VCaP (cell line): ENCODE results near the gene GPSM1.

ENCODE experiments used
- H3K27ac ChIP-seq: fragments of 450-650 bp; 2 replicates; pipeline ENCODE4 v1.5.1; 2017
- TF ChIP-seq, protein P1 (sequence below): fragments of 450-650 bp; conservative IDR thresholded peaks from 2 replicates; pipeline ENCODE4 v1.5.1; 2017; ENCODE audit warnings: mild to moderate bottlenecking, moderate library complexity

The GPSM1 gene

DNA sequence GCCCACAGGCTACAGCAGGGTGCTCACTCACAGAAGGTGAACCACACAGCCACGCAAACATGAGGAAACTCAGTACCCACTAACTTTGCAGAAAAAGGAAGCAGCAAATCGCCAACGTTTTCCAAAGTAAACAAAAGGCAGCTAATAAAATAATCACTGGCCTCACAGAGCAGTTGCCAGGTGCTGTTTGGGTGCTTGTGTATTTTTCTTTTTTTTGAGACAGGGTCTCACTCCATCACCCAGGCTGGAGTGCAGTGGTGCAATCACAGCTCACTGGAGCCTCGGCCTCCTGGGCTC is 68.8 kb downstream of the GPSM1 start:
- H3K27ac ChIP-seq: peak overlapping the region; percentile 98
- TF ChIP-seq, protein P1, sequence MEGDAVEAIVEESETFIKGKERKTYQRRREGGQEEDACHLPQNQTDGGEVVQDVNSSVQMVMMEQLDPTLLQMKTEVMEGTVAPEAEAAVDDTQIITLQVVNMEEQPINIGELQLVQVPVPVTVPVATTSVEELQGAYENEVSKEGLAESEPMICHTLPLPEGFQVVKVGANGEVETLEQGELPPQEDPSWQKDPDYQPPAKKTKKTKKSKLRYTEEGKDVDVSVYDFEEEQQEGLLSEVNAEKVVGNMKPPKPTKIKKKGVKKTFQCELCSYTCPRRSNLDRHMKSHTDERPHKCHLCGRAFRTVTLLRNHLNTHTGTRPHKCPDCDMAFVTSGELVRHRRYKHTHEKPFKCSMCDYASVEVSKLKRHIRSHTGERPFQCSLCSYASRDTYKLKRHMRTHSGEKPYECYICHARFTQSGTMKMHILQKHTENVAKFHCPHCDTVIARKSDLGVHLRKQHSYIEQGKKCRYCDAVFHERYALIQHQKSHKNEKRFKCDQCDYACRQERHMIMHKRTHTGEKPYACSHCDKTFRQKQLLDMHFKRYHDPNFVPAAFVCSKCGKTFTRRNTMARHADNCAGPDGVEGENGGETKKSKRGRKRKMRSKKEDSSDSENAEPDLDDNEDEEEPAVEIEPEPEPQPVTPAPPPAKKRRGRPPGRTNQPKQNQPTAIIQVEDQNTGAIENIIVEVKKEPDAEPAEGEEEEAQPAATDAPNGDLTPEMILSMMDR: no peak

DNA sequence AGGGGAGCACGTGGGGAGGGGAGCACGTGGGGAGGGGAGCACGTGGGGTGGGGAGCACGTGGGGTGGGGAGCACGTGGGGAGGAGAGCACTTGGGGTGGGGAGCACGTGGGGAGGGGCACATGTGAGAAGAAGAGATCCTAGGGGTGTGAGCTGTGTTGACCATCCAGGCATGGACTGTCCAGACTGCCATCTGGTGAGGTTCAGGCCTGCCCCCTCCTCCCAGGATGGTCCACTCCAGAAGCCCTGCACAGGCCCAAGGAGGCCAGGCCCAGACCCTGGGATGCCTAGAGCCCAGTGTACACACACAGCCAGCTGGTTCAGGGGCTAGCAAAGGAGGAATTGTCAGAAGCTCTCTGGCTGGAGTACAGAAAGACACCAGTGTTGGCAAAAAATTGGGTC is 70.3 kb downstream of the GPSM1 start:
- H3K27ac ChIP-seq: peak overlapping the region; percentile 98
- TF ChIP-seq, protein P1: no peak

DNA sequence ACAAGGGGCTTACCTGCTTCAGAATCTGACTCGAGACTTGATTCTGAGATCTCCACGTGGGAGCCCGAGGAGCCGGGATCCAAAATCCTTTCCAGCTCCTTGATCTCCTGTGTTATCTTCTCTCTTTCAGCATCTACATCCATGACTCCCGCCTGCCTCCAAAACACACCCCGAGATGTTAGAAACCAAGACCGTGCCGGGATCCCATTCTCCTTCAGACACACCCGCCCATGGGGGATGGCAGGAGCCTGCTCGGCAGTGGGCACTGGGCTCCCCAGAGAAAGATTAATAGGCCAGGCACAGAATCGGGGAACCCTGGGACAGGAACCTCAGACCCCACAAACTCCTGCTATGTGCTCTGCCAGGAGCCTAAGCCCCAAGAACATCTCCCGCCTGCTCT is 70.9 kb downstream of the GPSM1 start:
- peak overlapping the region; percentile 98 for H3K27ac ChIP-seq
- TF ChIP-seq, protein P1: no peak

DNA sequence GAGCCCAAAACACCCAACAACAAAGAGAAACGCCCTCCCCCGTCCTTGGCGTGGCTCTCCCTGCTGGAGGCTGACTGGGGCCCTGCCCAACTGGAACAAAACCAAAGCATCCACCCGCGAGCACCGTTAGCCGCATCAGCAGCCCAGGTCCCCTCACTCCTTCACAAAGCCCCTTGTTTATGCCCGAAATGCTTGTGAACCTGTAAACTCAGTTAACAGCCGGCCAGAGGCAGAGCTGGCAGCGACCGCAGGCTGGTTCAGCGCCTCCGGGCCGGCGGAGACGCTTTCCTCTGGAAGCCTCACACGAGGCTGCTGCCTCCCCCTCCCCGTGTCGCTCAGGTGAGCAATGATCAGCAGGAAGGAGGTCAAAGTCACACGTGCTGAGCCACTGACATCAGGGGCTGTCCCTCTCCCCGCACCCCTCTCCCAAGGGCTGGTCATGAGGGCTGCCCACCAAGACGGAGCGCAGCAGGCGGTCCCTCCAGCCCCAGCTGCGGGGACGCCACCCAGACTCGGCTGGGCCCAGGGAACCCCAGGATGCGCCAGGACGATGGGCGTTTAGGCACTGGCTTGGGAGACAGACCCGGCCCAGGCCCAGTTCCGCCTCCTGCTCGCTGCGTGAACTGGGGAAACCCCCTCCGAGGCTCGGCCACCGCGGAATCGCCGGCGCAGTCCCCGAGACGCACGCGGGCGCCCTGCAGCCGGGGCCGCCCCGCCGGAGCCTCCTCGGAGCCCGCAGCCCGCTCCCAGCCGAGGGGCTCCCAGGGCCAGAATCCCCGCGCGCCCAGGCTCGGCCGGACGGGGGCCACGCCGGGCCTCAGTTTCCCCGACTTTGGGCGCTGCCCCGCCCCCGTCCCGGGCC is 72.1 kb downstream of the GPSM1 start:
- peak overlapping the region; percentile 98 for H3K27ac ChIP-seq
- TF ChIP-seq, protein P1: no peak

DNA sequence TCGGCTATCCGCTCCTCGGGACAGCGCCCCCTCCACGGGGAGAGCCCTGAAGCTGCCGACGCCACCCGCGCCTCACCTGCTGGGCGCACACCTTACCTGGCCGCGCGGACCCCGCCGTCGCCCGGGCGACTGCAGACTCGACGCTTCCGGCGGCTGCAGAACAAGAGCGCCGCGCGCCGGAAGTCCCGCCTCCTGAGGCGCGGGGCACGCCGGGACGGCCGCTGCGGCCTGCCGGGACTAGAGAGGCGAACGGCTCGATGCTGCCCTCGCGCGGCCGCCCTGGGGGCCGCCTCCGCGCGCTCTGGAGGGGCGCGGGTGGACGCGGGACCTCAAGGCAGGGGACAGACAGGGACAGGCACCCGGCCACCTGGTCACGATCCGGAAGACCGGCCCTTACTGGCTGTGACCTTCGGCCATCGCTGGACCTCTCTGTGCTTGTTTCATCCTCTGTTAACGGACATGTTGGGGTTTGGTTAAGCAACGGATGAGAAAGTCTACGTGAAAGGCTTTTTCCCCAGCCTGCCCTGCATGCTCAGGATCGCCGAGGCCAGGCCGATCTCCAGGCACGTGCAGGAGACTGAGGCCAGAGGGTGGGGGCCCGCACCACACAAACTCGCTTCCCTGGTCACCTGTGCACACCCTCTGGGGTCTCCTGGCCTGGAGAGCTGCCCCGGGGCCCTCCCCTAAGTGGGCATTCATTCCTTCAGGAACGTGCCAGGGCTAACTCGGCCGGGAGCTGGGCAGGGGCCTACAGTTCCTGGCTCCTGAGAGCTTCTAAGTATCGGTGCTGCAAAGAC is 72.9 kb downstream of the GPSM1 start, which contains the start of gene SNAPC4:
Gene SNAPC4, minus strand, starts transcription at position 133 of the 797 bp plus-strand sequence. CDS start 1,742 bp downstream, outside the sequence.
- TF ChIP-seq, protein P1: peak; percentile 99
- peak within 1 kb of the TSS; percentile 98 for H3K27ac ChIP-seq

DNA sequence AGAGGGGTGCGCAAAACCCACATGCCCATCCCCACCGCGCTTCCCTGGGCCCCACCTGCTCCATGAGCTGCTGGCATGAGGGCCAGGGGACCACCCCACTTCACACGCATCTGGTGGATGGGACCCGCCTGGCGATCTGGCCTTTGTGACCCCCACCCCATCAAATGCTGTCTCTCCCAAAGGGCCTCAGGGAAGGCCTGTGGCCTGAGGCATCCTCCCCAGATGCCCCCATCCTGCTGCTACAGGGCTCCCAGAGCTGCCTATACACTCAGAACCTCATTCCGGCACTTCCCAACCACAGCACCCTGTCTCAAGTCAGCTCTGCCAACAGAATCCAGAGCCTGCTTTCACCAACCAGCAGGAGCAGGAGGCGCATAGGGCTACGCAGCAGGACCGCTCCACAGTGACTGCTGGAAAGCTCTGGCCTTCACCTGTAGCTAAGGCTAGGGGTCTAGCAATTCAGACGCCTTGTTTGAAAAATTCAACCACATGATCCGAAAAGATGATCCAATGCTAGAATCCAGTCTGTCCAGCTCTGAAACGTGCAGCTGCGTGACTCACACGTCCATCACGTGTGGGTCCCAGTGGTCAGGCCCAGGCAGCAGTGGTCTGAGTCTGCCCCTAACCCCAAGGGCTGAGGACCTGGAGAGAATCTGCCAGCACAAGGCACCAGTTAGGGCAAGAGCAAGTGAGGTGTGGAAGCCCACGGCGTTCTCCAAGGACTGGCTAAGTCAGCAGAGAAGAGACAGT is 74.0 kb downstream of the GPSM1 start:
- peak overlapping the region; percentile 98 for H3K27ac ChIP-seq
- TF ChIP-seq, protein P1: no peak

DNA sequence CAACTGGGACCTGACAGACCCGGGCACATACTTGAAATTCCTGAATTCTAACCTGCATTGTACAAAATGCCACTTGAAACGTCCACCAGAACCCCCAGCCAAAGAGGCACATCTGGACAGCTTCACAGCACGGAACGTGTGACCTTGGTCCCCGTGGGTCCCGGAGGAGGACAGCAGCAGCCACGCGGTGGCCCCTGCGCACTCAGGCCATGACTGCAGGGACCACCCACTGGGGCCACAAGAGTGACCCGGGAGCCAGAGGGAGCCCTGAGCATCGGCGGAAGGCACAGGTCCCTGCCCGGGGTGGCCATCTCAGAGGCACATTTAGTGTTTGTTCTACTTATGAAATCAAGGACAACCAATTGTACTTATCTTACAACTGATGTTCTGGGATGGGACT is 74.7 kb downstream of the GPSM1 start:
- TF ChIP-seq, protein P1: no peak
- H3K27ac ChIP-seq: no peak overlapping the region
